ENCODE data around the gene ADH1B. TPM values are rescaled to one million over a fixed set of nuclear protein-coding genes. Genes with fewer than 3 reads are reported as not detected.

ADH1B gene
- total RNA-seq, 1 donor from 2014 or later = 2.1 TPM

DNA sequence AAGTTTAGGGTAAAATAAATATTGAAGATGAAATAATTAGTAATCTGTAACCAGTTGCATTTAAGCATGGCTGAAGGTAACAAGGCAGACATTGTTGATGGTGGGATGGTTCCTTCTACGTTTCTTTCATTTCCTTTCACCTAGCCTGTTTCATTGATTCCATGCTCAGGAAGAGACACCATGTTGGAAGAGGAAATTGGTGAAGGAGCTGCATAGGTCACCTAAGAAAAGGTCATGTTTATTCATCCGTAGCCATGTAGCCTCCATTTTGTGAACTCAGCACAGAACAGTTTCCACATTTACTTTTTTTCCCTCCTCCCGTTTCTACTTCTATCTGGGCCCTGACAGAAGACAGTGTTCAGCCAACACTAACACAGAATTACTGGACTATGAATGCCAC, 3.8 kb downstream of the ADH1B start:
- no peak for FAIRE-seq
- TF ChIP-seq, protein P1, sequence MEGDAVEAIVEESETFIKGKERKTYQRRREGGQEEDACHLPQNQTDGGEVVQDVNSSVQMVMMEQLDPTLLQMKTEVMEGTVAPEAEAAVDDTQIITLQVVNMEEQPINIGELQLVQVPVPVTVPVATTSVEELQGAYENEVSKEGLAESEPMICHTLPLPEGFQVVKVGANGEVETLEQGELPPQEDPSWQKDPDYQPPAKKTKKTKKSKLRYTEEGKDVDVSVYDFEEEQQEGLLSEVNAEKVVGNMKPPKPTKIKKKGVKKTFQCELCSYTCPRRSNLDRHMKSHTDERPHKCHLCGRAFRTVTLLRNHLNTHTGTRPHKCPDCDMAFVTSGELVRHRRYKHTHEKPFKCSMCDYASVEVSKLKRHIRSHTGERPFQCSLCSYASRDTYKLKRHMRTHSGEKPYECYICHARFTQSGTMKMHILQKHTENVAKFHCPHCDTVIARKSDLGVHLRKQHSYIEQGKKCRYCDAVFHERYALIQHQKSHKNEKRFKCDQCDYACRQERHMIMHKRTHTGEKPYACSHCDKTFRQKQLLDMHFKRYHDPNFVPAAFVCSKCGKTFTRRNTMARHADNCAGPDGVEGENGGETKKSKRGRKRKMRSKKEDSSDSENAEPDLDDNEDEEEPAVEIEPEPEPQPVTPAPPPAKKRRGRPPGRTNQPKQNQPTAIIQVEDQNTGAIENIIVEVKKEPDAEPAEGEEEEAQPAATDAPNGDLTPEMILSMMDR (IDR thresholded peaks at IDR 0.05; ENCODE audit: insufficient read depth, low read length, severe bottlenecking) = no peak

DNA sequence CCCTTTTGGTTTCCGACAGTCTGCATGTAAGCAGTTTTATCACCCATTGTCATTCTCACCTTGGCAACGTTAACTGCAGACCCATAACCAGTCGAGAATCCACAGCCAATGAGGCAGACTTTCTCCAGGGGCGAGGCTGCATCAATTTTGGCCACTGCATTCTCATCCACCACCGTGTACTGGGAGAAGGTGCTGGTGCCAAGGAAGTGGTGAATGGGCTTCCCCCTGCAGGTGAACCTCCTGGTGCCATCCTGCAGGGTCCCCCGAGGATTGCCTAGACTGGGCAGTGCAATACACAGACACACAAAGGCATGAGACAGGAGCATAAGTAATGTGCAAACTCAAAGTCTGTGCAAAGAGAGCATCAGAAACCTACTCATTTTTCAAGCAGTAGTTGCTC, 5.4 kb downstream of the ADH1B start:
- Histone ChIP-seq H3K27me3 (ENCODE audit: control insufficient read depth, insufficient read depth, low read length) (no peaks in the 10 kb centered on the region), H3K4me3 (ENCODE audit: low read depth, low read length) (no peak overlapping the region), H3K36me3 (ENCODE audit: control insufficient read depth, insufficient read depth, low read length) (no peaks in the 10 kb centered on the region)
- no peak for DNase-seq (ENCODE audit: low read depth)
- TF ChIP-seq, protein P1 (IDR thresholded peaks at IDR 0.05; ENCODE audit: insufficient read depth, low read length, severe bottlenecking) = no peak
- FAIRE-seq = no peak

More for the DNA sequence above, 3.8 kb downstream of the ADH1B start:
- Histone ChIP-seq H3K36me3 (ENCODE audit: control insufficient read depth, insufficient read depth, low read length) (no peaks in the 10 kb centered on the region), H3K4me3 (ENCODE audit: low read depth, low read length) (no peak overlapping the region), H3K27me3 (ENCODE audit: control insufficient read depth, insufficient read depth, low read length) (no peaks in the 10 kb centered on the region)
- DNase-seq (ENCODE audit: low read depth) = no peak

DNA sequence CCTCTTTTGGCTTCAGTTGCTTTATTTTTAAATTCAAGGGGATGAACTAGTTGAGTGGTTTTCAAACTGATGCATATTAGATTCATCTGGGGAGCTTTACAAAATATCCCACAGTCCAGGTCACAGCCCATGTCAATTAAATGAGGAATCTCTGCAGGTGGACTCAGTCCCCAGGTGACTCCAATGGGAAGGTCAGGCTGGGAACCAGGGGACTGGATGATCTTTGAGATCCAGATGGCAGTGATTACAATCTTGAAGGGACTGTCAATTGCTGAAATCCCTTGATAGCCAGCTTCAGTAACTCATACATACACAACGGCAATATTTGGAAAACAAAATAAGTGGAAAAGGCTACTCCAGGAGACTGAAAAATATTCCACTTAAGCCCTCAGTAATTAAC, 7.0 kb downstream of the ADH1B start:
- no peaks in the 10 kb centered on the region for H3K36me3 ChIP-seq (ENCODE audit: control insufficient read depth, insufficient read depth, low read length)
- DNase-seq (ENCODE audit: low read depth) (no peak), FAIRE-seq (no peak)
- H3K27me3 ChIP-seq (ENCODE audit: control insufficient read depth, insufficient read depth, low read length) = no peaks in the 10 kb centered on the region
- H3K4me3 ChIP-seq (ENCODE audit: low read depth, low read length) = no peak overlapping the region
- TF ChIP-seq, protein P1 (IDR thresholded peaks at IDR 0.05; ENCODE audit: insufficient read depth, low read length, severe bottlenecking) = no peak

DNA sequence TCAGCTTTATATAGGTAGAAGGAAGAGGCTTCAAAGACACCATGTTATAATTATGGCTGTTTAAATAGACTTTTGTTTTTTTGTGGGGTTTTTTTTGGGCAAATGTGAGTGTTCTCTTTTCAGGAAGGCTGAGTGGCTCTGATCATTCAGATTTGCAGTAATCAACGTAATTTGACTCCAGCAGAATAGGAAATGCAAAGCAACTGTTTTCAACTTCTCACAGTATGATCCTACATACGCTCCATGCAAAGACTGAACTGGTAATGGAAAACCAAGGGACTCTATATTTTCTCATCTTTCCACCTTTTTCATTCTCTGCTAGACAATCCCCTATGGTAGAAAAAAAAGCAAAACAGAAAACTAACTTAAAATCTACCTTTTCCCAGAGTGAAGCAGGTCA, 10.8 kb downstream of the ADH1B start:
- FAIRE-seq = no peak
- H3K27me3 ChIP-seq (ENCODE audit: control insufficient read depth, insufficient read depth, low read length) = no peaks in the 10 kb centered on the region
- H3K4me3 ChIP-seq (ENCODE audit: low read depth, low read length) = no peak overlapping the region
- H3K36me3 ChIP-seq (ENCODE audit: control insufficient read depth, insufficient read depth, low read length) = no peaks in the 10 kb centered on the region
- TF ChIP-seq, protein P1 (IDR thresholded peaks at IDR 0.05; ENCODE audit: insufficient read depth, low read length, severe bottlenecking) = no peak
- no peak for DNase-seq (ENCODE audit: low read depth)

DNA sequence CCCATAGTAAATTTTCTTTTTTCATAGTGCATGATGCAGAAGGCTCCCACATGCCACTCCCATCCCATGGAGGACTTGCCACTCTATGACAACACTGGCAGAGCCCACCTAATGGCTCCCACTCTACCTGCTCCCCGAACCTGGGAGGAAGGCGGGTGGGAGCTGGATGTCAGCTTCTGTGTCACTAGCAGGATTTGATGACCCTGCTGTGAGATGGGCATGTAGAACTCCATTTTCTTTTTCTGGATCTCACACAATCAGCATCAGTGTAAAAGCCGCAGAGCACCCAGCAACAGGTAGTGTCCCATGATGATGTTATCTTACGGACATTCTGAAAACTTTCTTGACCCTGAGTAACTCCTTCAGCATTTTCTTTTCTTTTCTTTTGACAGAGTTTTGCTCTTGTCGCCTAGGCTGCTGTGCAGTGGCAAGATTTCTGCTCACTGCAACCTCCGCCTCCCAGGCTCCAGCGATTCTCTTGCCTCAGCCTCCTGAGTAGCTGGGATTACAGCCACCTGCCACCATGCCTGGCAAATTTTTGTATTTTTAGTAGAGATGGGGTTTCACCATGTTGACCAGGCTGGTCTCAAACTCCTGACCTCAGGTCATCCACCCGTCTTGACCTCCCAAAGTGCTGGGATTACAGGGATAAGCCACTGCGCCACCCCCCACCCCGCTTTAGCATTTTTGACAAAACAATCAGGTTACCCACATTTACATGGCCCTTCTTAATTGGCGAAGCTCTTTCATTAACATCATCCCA, 15.4 kb downstream of the ADH1B start:
- TF ChIP-seq, protein P1 (IDR thresholded peaks at IDR 0.05; ENCODE audit: insufficient read depth, low read length, severe bottlenecking) = no peak
- DNase-seq (ENCODE audit: low read depth) (no peak), FAIRE-seq (no peak)
- Histone ChIP-seq H3K4me3 (ENCODE audit: low read depth, low read length) (no peak overlapping the region), H3K27me3 (ENCODE audit: control insufficient read depth, insufficient read depth, low read length) (no peaks in the 10 kb centered on the region), H3K36me3 (ENCODE audit: control insufficient read depth, insufficient read depth, low read length) (no peaks in the 10 kb centered on the region)
